SIG-M5 treated with dmso at 0.1 percent for 504 hours (cell line): Measurements from ENCODE around the gene SNAI1.
"Not testable (repeated sequence)": the region's sequence is repeated elsewhere in the genome, so short reads cannot be mapped to it uniquely, and the experiment has no call there.

ENCODE experiments used
- DNase-seq: peaks from one replicate; lab custom pipeline; 2025; ENCODE audit not compliant: unreplicated experiment; lab: John Stamatoyannopoulos, UW

Gene SNAI1

GRCh38 chr20:49982346-49983122, at the start of gene SNAI1:
Gene SNAI1 (plus strand): TSS chr20:49982980. CDS start chr20:49983060, 80 bp downstream.
- peak; percentile 67 for DNase-seq

GRCh38 chr20:49935746-49936152, 47.0 kb upstream of the SNAI1 start:
- DNase-seq = no peak

- peak; percentile 93 for DNase-seq
Observed at GRCh38 chr20:49936153-49937026, 46.4 kb upstream of the SNAI1 start, which contains the start of gene RNF114. Gene RNF114 (plus strand): TSS chr20:49936397. CDS start chr20:49936413, 16 bp downstream.

GRCh38 chr20:49937027-49937929, 45.5 kb upstream of the SNAI1 start:
- peak; percentile 77 for DNase-seq

- no peak for DNase-seq
Observed at GRCh38 chr20:49938173-49939163, 44.3 kb upstream of the SNAI1 start.

GRCh38 chr20:49941456-49941855, 41.3 kb upstream of the SNAI1 start:
- DNase-seq = no peak

- DNase-seq = no peak
Observed at GRCh38 chr20:49942303-49942702, 40.5 kb upstream of the SNAI1 start.

- no peak for DNase-seq
Observed at GRCh38 chr20:49942942-49943341, 39.8 kb upstream of the SNAI1 start.

- no peak for DNase-seq
Observed at GRCh38 chr20:49945306-49945700, 37.5 kb upstream of the SNAI1 start.

GRCh38 chr20:49945701-49946477, 36.9 kb upstream of the SNAI1 start:
- no peak for DNase-seq

GRCh38 chr20:49948178-49948577, 34.6 kb upstream of the SNAI1 start:
- DNase-seq = no peak

GRCh38 chr20:49948809-49949507, 33.8 kb upstream of the SNAI1 start:
- no peak for DNase-seq

- DNase-seq = no peak
Observed at GRCh38 chr20:49951151-49951550, 31.6 kb upstream of the SNAI1 start.

GRCh38 chr20:49955167-49955566, 27.6 kb upstream of the SNAI1 start:
- DNase-seq = no peak

- DNase-seq = not testable (repeated sequence)
Observed at GRCh38 chr20:49955830-49956396, 26.9 kb upstream of the SNAI1 start.

- no peak for DNase-seq
Observed at GRCh38 chr20:49956689-49957088, 26.1 kb upstream of the SNAI1 start.

- peak; percentile 31 for DNase-seq
Observed at GRCh38 chr20:49957089-49957938, 25.5 kb upstream of the SNAI1 start.
